ENCODE measurements around the gene ALOX15. TPM values are rescaled to one million over a fixed set of nuclear protein-coding genes. Genes with fewer than 3 reads are reported as not detected.

ALOX15 gene
- total and polyA plus RNA-seq, 7 donors = 0.10 to 0.36 TPM; not detected in 5

DNA sequence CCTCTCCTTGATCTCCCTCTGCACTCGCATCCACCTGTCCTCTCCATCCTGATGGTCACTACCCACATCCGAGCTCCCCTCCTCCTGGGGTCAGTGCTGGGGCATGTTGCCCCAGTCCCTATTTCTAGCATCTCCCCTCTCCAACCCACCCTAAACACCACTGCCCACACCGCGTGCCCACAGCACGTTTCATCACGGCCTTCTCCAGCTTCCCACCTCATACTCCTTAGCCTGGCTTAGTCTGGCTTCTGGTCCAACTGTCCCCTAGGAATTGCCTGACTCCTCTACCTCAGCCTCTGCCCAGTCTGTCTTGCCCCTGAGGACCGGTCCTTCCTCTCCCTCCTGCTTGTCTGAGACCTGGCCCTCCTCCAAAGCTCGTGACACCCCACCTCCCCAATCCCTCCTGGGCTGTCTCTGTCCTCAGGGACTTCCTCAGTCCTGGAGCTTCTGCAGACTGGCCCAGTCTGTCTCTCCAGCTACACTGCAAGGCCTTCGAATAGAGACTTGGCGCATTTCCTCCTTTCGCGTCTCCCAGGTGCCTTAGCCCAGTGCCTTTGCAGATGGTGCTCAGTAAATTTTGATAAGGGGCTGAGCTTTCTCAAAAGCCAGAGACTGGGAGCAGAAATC, 4.9 kb downstream of the ALOX15 start:
- 51 to 66% (median 53%) methylated on average over 12 of the region's 12 CpGs for whole genome bisulfite sequencing, 3 donors
- Histone ChIP-seq H3K27me3 (ENCODE audit: insufficient read depth in 3 of 3, low read length in 2 of 3) (peaks cover 0 to 57% (median 14%) of the 10 kb centered on the region in 3 donors), H3K4me1 (peaks cover 3% of the 10 kb centered on the region), H3K9me3 (no peaks in the 10 kb centered on the region), H3K4me3 (no peak overlapping the region), H3K27ac (no peak overlapping the region), H3K36me3 (ENCODE audit: insufficient read depth in 1 of 2, low read depth in 1 of 2) (no peaks in the 10 kb centered on the region)
- TF ChIP-seq, protein P1, sequence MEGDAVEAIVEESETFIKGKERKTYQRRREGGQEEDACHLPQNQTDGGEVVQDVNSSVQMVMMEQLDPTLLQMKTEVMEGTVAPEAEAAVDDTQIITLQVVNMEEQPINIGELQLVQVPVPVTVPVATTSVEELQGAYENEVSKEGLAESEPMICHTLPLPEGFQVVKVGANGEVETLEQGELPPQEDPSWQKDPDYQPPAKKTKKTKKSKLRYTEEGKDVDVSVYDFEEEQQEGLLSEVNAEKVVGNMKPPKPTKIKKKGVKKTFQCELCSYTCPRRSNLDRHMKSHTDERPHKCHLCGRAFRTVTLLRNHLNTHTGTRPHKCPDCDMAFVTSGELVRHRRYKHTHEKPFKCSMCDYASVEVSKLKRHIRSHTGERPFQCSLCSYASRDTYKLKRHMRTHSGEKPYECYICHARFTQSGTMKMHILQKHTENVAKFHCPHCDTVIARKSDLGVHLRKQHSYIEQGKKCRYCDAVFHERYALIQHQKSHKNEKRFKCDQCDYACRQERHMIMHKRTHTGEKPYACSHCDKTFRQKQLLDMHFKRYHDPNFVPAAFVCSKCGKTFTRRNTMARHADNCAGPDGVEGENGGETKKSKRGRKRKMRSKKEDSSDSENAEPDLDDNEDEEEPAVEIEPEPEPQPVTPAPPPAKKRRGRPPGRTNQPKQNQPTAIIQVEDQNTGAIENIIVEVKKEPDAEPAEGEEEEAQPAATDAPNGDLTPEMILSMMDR (IDR thresholded peaks at IDR 0.05) = no peak
- ATAC-seq (no peak), DNase-seq (no peak)
- intact Hi-C loops (cut with DNase I) = loop anchor here in 1 of 2 donors (10.0 kb wide), 1 partner anchor 192 kb away; no protein-coding TSS in a partner anchor

DNA sequence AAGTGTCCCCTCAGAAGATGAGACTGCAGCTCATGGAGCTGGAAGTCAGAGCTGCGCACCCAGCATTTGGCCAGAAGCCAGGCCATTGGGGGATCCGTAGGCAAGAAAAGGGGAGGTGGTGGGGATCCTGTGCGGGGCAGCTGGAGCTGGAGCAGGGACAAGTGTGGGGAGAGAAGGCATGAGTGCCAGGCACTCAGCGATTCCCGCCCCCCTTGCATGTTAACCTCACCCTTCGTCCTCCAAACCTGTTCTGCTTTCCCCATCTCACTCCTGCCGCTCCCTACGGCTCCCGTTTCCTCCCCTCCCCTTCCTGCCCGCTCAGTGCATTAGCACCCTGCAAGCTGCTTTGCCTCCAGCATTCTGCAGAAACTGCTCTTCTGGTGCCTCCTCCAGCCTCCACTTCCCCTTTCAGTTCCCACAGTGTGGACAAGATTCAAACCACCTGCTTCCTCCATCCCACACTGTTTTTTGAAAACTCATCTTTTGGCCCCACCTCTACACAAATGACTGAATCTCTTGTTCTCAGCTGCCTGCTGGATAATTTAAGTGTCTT, 5.6 kb downstream of the ALOX15 start:
- Histone ChIP-seq H3K27ac (no peak overlapping the region), H3K4me1 (no peaks in the 10 kb centered on the region), H3K9me3 (no peaks in the 10 kb centered on the region), H3K27me3 (ENCODE audit: insufficient read depth in 3 of 3, low read length in 2 of 3) (peaks cover 0 to 50% (median 9%) of the 10 kb centered on the region in 3 donors), H3K4me3 (no peak overlapping the region), H3K36me3 (ENCODE audit: insufficient read depth in 1 of 2, low read depth in 1 of 2) (no peaks in the 10 kb centered on the region)
- no peak for DNase-seq
- intact Hi-C loops (cut with DNase I) = loop anchor here in 1 of 2 donors (10.0 kb wide), 1 partner anchor 191 kb away; no protein-coding TSS in a partner anchor
- TF ChIP-seq, protein P1 (IDR thresholded peaks at IDR 0.05) = no peak
- ATAC-seq = no peak
- 5 to 11% (median 8%) methylated on average over 9 to 10 of the region's 10 CpGs for WGBS, 3 donors

DNA sequence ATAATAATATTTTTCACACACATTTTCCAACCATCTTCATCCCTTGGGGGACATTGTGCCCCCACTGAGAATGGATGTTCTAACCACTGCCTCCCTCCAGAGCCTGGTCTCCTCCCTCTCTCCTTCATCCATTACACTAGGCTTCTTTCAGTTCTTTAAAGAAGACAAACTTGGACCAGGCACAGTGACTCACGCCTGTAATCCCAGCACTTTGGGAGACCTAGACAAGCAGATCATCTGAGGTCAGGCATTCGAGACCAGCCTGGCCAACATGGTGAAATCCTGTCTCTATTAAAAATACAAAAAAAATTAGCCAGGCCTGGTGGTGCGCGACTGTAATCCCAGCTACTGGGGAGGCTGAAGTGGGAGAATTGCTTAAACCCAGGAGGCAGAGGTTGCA, 6.5 kb downstream of the ALOX15 start:
- TF ChIP-seq, protein P1 (IDR thresholded peaks at IDR 0.05) = no peak
- Histone ChIP-seq H3K4me1 (no peaks in the 10 kb centered on the region), H3K4me3 (no peak overlapping the region), H3K9me3 (no peaks in the 10 kb centered on the region), H3K36me3 (ENCODE audit: insufficient read depth in 1 of 2, low read depth in 1 of 2) (no peaks in the 10 kb centered on the region), H3K27ac (no peak overlapping the region), H3K27me3 (ENCODE audit: insufficient read depth in 3 of 3, low read length in 2 of 3) (peaks cover 0 to 49% (median 9%) of the 10 kb centered on the region in 3 donors)
- ATAC-seq (no peak), DNase-seq (no peak)
- intact Hi-C loops (cut with DNase I) = loop anchor here in 1 of 2 donors (10.0 kb wide), 1 partner anchor 190 kb away; no protein-coding TSS in a partner anchor
- 37 to 47% (median 43%) methylated on average over 4 of the region's 4 CpGs for WGBS, 3 donors

DNA sequence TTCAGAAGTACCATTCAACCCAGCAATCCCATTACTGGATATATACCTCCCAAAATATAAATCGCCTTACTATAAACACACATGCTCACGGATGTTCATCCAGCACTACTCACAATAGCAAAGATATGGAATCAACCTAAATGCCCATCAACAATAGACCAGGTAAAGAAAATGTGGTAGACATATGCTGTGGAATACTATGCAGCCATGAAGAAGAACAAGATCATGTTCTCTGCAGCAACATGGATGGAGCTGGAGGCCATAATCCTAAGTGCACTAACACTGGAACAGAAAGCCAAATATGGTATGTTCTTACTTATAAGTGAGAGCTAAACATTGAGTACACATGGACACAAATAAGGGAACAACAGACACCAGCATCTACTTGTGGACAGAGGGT, 7.8 kb downstream of the ALOX15 start:
- Histone ChIP-seq H3K4me3 (no peak overlapping the region), H3K27ac (no peak overlapping the region), H3K9me3 (no peaks in the 10 kb centered on the region), H3K36me3 (ENCODE audit: insufficient read depth in 1 of 2, low read depth in 1 of 2) (no peaks in the 10 kb centered on the region), H3K4me1 (no peaks in the 10 kb centered on the region), H3K27me3 (ENCODE audit: insufficient read depth in 3 of 3, low read length in 2 of 3) (peaks cover 0 to 41% (median 2%) of the 10 kb centered on the region in 3 donors)
- 91 to 95% (median 93%) methylated on average over 2 of the region's 2 CpGs for WGBS, 3 donors
- DNase-seq (no peak), ATAC-seq (no peak)
- intact Hi-C loops (cut with DNase I) = loop anchor here in 1 of 2 donors (10.0 kb wide), 1 partner anchor 189 kb away; no protein-coding TSS in a partner anchor
- TF ChIP-seq, protein P1 (IDR thresholded peaks at IDR 0.05) = no peak

Measured in psoas muscle (tissue), 8 donors.